Stimulated activated CD4-positive, alpha-beta T cell treated with anti-CD3 and anti-CD28 coated beads, Interleukin-1b, Interleukin-23, amount 100 ng/mL, for 4 hours (primary cell): ENCODE data around the gene SH3BP5L.

Source experiments
- DNase-seq, 2 donors: peaks; one replicate each; pipeline ENCODE4 v3.0.0-alpha.2; 2020; ENCODE audit warnings: low read depth in 2 of 2

The SH3BP5L gene

GRCh38 chr1:248825909-248826760, at the start of gene SH3BP5L:
Gene SH3BP5L (minus strand): TSS chr1:248825915. CDS start chr1:248824935, 980 bp downstream.
- DNase-seq: peak; percentile 82 to 86

GRCh38 chr1:248873993-248874533, 48.3 kb upstream of the SH3BP5L start:
- peak; percentile 81 to 86 for DNase-seq

- DNase-seq: peak; percentile 91 to 95
These were observed 47.8 kb upstream of the SH3BP5L start for GRCh38 chr1:248873409-248873992.

GRCh38 chr1:248872752-248873408, 47.2 kb upstream of the SH3BP5L start:
- peak in 1 of 2 donors; percentile 55 for DNase-seq

DNA sequence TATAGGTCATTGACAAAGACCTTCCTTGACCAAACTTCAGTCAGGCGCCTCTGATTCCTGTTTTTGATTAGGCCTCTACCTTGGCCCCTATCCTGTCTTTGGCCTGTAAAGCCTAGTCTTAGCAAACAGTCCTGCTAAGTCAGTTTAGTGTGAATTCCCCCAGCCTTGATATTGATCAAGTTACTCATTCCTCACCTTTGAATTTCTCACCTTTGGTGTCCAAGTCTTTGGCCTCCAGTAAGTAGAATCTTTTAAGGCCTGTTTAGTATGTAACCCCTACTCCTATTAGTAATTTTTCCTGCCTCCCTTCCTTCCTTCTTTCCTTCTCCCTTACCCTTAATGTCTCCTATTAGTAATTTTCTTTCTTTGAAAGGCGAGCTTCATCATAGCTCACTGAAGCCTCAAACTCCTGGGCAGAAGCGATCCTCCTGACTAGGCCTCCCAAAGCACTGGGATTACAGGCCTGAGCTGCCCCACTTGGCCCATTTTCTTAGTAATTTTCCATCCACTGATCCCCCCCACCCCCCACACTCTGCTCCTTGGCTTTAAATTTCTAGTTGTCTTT, 46.2 kb upstream of the SH3BP5L start:
- DNase-seq: no peak

- DNase-seq: peak; percentile 64 to 72
These were observed 37.5 kb upstream of the SH3BP5L start for GRCh38 chr1:248862998-248863881.

- no peak for DNase-seq
These were observed 36.9 kb upstream of the SH3BP5L start for GRCh38 chr1:248862695-248862997.

DNA sequence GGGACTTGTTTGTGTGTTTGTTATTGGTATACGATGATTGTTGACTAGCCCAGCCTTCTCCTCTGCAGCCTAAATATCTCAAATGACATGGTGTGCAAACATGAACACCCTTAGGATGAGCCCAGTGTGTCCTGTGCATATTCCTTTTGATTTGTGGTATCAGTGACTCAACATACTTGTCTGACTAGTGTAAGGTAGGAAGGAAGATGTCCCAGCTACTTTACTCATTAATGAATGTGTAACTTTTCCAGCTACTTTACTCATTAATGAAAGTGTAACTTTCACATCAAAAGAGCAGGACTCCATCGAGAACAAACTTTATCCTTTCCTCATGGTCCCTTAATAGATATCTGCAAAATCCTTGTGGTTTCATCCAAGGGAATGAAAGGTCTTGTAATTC, 35.9 kb upstream of the SH3BP5L start:
- no peak for DNase-seq

DNA sequence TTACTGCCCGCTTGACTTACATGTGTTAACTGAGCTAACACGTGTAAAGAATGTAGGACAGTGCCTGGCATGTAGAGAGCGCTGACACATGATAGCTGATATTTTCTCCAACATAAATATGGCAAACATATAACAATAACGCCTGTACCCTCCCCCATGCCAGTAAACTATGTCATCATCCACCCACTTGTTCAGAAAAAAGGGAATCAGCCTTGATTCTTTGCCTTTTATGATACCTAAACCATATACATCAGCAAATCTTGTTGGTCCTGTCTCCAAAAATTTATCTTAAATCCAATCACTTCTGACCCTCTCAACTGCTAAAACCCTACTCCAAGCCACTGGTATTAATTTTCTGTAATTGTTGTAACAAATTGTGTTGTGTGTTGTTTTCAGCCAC, 34.3 kb upstream of the SH3BP5L start:
- no peak for DNase-seq

GRCh38 chr1:248858891-248859889, 33.5 kb upstream of the SH3BP5L start, which contains the start of gene ZNF692:
Gene ZNF692 (minus strand): TSS chr1:248859085. CDS start chr1:248858309, 776 bp downstream.
- peak; percentile 94 for DNase-seq

- DNase-seq: peak in 1 of 2 donors; percentile 26
These were observed 32.6 kb upstream of the SH3BP5L start for GRCh38 chr1:248858096-248858890.

GRCh38 chr1:248857749-248858095, 32.0 kb upstream of the SH3BP5L start:
- no peak for DNase-seq

DNA sequence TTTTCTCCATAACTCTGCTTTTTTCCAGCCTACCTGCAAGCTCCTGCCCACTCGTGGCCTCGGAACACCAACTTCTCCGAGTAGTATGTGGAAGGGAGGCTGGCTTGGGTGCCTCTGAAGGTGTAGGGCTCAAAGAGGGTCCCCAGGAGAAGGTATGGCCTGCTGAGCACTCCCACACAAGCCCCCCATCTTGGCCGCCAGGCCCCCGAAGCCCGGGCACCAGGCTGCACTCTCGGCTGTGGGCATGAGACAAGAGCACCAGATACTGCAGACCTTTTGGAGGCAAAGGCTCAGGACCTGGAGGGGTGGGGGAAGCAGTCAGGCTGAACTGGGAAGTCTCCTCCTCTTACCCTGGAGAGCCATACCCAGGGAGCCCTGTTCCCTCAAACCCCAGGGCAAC, 31.5 kb upstream of the SH3BP5L start:
- DNase-seq: no peak

DNA sequence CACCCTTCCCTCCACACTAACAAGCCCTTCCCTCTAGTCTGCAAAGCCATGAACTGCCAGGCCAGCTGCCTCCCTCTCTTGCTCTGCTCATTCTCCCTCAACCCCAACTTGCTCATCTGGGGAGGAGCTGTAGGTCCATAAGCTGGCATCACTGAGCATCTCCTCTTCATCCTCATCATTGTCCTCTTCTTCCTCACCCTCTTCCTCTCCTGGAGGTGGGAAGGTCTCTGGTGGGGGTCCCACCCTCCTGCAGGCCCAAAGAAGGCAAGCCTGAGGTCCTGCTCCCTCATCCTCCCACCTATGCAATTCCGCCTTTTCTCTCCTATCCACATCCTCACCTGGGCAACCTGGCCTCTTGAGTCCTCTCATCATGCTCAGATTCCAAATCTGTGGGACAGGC, 30.5 kb upstream of the SH3BP5L start:
- DNase-seq: no peak

- DNase-seq: no peak
These were observed 29.9 kb upstream of the SH3BP5L start for GRCh38 chr1:248855580-248855979.

DNA sequence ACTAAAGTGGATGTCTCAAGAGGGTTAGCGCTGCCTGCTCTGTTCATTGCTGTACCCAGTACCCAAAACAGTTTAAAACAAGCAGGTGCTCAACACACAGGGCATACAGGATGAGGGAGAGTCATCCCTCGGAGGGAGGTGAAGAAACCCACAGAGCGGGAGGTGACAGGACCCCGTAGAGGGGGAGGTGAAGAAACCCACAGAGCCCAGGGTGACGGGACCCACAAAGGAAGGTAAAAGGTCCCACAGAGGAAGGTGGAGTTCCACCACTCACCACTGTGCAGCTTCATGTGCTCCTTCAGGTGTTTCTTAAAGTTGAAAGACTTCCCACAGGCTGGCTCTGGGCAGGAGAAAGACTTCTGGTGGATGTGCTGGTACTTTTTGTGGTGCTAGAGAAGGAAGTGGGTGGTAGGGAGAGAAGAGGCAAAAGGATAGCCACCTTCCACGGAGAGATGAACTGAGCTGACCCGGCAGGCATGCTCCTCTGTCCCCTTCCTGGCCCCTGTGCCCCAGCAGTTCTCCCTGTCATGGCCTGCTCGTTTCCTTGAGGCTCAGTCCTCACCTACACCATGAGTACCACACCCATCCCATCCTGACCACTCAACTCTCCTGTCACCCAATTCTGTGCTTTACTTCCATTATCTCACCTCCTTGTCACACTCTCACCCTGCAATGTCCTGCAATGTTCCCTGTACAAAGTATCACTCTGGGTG, 28.1 kb upstream of the SH3BP5L start:
- DNase-seq: no peak

- DNase-seq: no peak
These were observed 27.0 kb upstream of the SH3BP5L start for GRCh38 chr1:248852481-248853405.
